CD4-positive, alpha-beta memory T cell (primary cell): ENCODE results near the gene ABCG2. TPM values are rescaled to one million over a fixed set of nuclear protein-coding genes. Genes with fewer than 3 reads are reported as not detected.
"Not testable (repeated sequence)": the region's sequence is repeated elsewhere in the genome, so short reads cannot be mapped to it uniquely, and the experiment has no call there.

Experiments used
- CTCF ChIA-PET: fragments of 350-600 bp; sonication (Branson Sonifier 250); formaldehyde crosslinking; loops from one replicate; lab custom pipeline; 2021; ENCODE audit warnings: inconsistent platforms; ENCODE audit not compliant: partially characterized antibody; lab: Charles Lee
- POLR2A ChIA-PET: fragments of 350-600 bp; sonication (Branson Sonifier 250); formaldehyde crosslinking; loops from one replicate; lab custom pipeline; 2021; ENCODE audit not compliant: partially characterized antibody; lab: Charles Lee
- DNase-seq, 5 donors: peaks; one replicate each; pipeline versions ENCODE4 v3.0.0 to v3.0.0-alpha.2; 2020 to 2022; ENCODE audit warnings: mixed read lengths in 1 of 5
- H3K27ac ChIP-seq: one replicate; pipeline ENCODE4 v1.7.0; 2013; ENCODE audit warnings: low read depth, low read length
- H3K27me3 ChIP-seq: 2 replicates; pipeline ENCODE4 v1.7.0; 2013; ENCODE audit warnings: mild to moderate bottlenecking, low read length, moderate library complexity; ENCODE audit not compliant: insufficient read depth
- H3K36me3 ChIP-seq: 2 replicates; pipeline ENCODE4 v1.7.0; 2013; ENCODE audit warnings: mild to moderate bottlenecking, low read length, moderate library complexity; ENCODE audit not compliant: insufficient read depth
- H3K4me1 ChIP-seq: 2 replicates; pipeline ENCODE4 v1.7.0; 2013; ENCODE audit warnings: mild to moderate bottlenecking, low read length, moderate library complexity; ENCODE audit not compliant: insufficient read depth
- H3K4me3 ChIP-seq, 2 donors: one replicate each; pipeline ENCODE4 v1.7.0; 2013; ENCODE audit warnings: low read length in 2 of 2, mild to moderate bottlenecking in 1 of 2
- H3K9me3 ChIP-seq, 2 donors: one replicate each; pipeline ENCODE4 v1.7.0; 2013; ENCODE audit warnings: low read length in 2 of 2, control low read depth in 1 of 2; ENCODE audit not compliant: control insufficient read depth in 1 of 2
- H3K27ac Mint-ChIP-seq, 7 donors: one replicate each; pipeline ENCODE4 v1.8.0; 2020 to 2021; ENCODE audit warnings: mixed read lengths in 7 of 7, mild to moderate bottlenecking in 6 of 7, inconsistent platforms in 3 of 7, moderate library complexity in 3 of 7
- H3K27me3 Mint-ChIP-seq, 2 donors: one replicate each; pipeline ENCODE4 v1.8.0; 2020 to 2021; ENCODE audit warnings: mixed read lengths in 2 of 2
- H3K36me3 Mint-ChIP-seq, 2 donors: one replicate each; pipeline ENCODE4 v1.8.0; 2020 to 2021; ENCODE audit warnings: mixed read lengths in 2 of 2, inconsistent platforms in 1 of 2, mild to moderate bottlenecking in 1 of 2
- H3K4me1 Mint-ChIP-seq, 4 donors: one replicate each; pipeline ENCODE4 v1.8.0; 2020 to 2021; ENCODE audit warnings: mixed read lengths in 4 of 4, mild to moderate bottlenecking in 1 of 4
- H3K4me3 Mint-ChIP-seq, 8 donors: one replicate each; pipeline ENCODE4 v1.8.0; 2020 to 2021; ENCODE audit warnings: mixed read lengths in 8 of 8, mild to moderate bottlenecking in 7 of 8, moderate library complexity in 6 of 8, inconsistent platforms in 3 of 8
- H3K9me3 Mint-ChIP-seq, 8 donors: one replicate each; pipeline ENCODE4 v1.8.0; 2020 to 2021; ENCODE audit warnings: mixed read lengths in 8 of 8, mild to moderate bottlenecking in 5 of 8, inconsistent platforms in 3 of 8, moderate library complexity in 1 of 8
- intact Hi-C: fragments of 100-400 bp; cut with micrococcal nuclease; formaldehyde crosslinking; loops from one replicate; pipeline ENCODE4 v1.15.1; 2023
- polyA plus RNA-seq, 2 donors: library from polyadenylated mRNA; unstranded; fragments of 300-500 nt; fragmentation: Illumina TruSeq; gene quantifications; one replicate each; pipeline ENCODE4 v1.2.3, GENCODE V29; 2021
- total RNA-seq, 2 experiments: library from RNA; stranded (reverse); gene quantifications; one replicate each; pipeline ENCODE4 v1.2.3, GENCODE V29; 2021

Gene ABCG2
- total and polyA plus RNA-seq, 4 experiments from 2014 or later: 0.44 to 1.4 (median 0.71) TPM

- no peak overlapping the region for H3K27ac ChIP-seq
- Mint-ChIP-seq H3K4me3 (no peak overlapping the region), H3K4me1 (no peaks in the 10 kb centered on the region), H3K9me3 (peaks cover 0 to 4% (median 0%) of the 10 kb centered on the region in 8 donors), H3K27ac (no peak overlapping the region), H3K27me3 (peaks cover 0 to 2% of the 10 kb centered on the region in 2 donors), H3K36me3 (no peaks in the 10 kb centered on the region)
- DNase-seq: no peak
- ChIA-PET CTCF (no interaction called here), POLR2A (no interaction called here)
- H3K36me3 ChIP-seq: no peaks in the 10 kb centered on the region
- H3K4me3 ChIP-seq: no peak overlapping the region
- H3K4me1 ChIP-seq: no peaks in the 10 kb centered on the region
- no peaks in the 10 kb centered on the region for H3K9me3 ChIP-seq
- no peaks in the 10 kb centered on the region for H3K27me3 ChIP-seq
- intact Hi-C loops: no loop called here
Measured at GRCh38 chr4:88135356-88135663, 23.1 kb downstream of the ABCG2 start.

GRCh38 chr4:88134536-88135355 is 23.7 kb downstream of the ABCG2 start:
- no peaks in the 10 kb centered on the region for H3K36me3 Mint-ChIP-seq
- peaks cover under 1 to 2% of the 10 kb centered on the region in 2 donors for H3K27me3 Mint-ChIP-seq
- intact Hi-C loops: no loop called here
- no peak overlapping the region for H3K27ac ChIP-seq
- H3K36me3 ChIP-seq: no peaks in the 10 kb centered on the region
- no peak overlapping the region for H3K4me3 Mint-ChIP-seq
- H3K4me1 Mint-ChIP-seq: no peaks in the 10 kb centered on the region
- no peak overlapping the region for H3K27ac Mint-ChIP-seq
- no peaks in the 10 kb centered on the region for H3K4me1 ChIP-seq
- CTCF ChIA-PET: interaction anchor here (0.6 kb wide), 1 partner anchor 21 kb away, joined by 3 read pairs; no protein-coding TSS in a partner anchor
- H3K27me3 ChIP-seq: no peaks in the 10 kb centered on the region
- H3K4me3 ChIP-seq: no peak overlapping the region
- POLR2A ChIA-PET: no interaction called here
- H3K9me3 Mint-ChIP-seq: peaks cover 0 to 4% (median 0%) of the 10 kb centered on the region in 8 donors
- H3K9me3 ChIP-seq: no peaks in the 10 kb centered on the region
- no peak for DNase-seq

- Mint-ChIP-seq H3K4me1 (no peaks in the 10 kb centered on the region), H3K9me3 (peaks cover 0 to 4% (median 0%) of the 10 kb centered on the region in 8 donors), H3K36me3 (no peaks in the 10 kb centered on the region), H3K4me3 (no peak overlapping the region), H3K27me3 (peaks cover 2% of the 10 kb centered on the region in 2 donors), H3K27ac (no peak overlapping the region)
- POLR2A ChIA-PET: no interaction called here
- no peaks in the 10 kb centered on the region for H3K4me1 ChIP-seq
- DNase-seq: no peak
- no peaks in the 10 kb centered on the region for H3K9me3 ChIP-seq
- H3K27me3 ChIP-seq: no peaks in the 10 kb centered on the region
- intact Hi-C loops: no loop called here
- no peak overlapping the region for H3K27ac ChIP-seq
- H3K36me3 ChIP-seq: no peaks in the 10 kb centered on the region
- H3K4me3 ChIP-seq: no peak overlapping the region
- CTCF ChIA-PET: interaction anchor here (0.6 kb wide), 1 partner anchor 22 kb away, joined by 3 read pairs; no protein-coding TSS in a partner anchor
Measured at GRCh38 chr4:88134111-88134510, 24.3 kb downstream of the ABCG2 start.

- H3K27ac ChIP-seq: no peak overlapping the region
- Mint-ChIP-seq H3K9me3 (peaks cover 0 to 7% (median 0%) of the 10 kb centered on the region in 8 donors), H3K4me1 (no peaks in the 10 kb centered on the region), H3K27ac (no peak overlapping the region), H3K4me3 (no peak overlapping the region), H3K36me3 (peaks cover 0 to under 1% of the 10 kb centered on the region in 2 donors), H3K27me3 (peaks cover 2% of the 10 kb centered on the region in 2 donors)
- no peaks in the 10 kb centered on the region for H3K27me3 ChIP-seq
- H3K4me3 ChIP-seq: no peak overlapping the region
- no peaks in the 10 kb centered on the region for H3K36me3 ChIP-seq
- DNase-seq: no peak
- ChIA-PET POLR2A (no interaction called here), CTCF (no interaction called here)
- H3K4me1 ChIP-seq: no peaks in the 10 kb centered on the region
- intact Hi-C loops: no loop called here
- H3K9me3 ChIP-seq: no peaks in the 10 kb centered on the region
Measured at GRCh38 chr4:88130544-88131305, 27.7 kb downstream of the ABCG2 start.

- Histone ChIP-seq H3K9me3 (no peaks in the 10 kb centered on the region), H3K27ac (no peak overlapping the region), H3K4me1 (no peaks in the 10 kb centered on the region), H3K27me3 (no peaks in the 10 kb centered on the region), H3K36me3 (no peaks in the 10 kb centered on the region), H3K4me3 (no peak overlapping the region)
- POLR2A ChIA-PET: no interaction called here
- DNase-seq: no peak
- no peak overlapping the region for H3K27ac Mint-ChIP-seq
- peaks cover 0 to 3% of the 10 kb centered on the region in 2 donors for H3K36me3 Mint-ChIP-seq
- H3K27me3 Mint-ChIP-seq: peaks cover 2 to 5% of the 10 kb centered on the region in 2 donors
- H3K4me3 Mint-ChIP-seq: no peak overlapping the region
- intact Hi-C loops: no loop called here
- H3K4me1 Mint-ChIP-seq: no peaks in the 10 kb centered on the region
- CTCF ChIA-PET: no interaction called here
- H3K9me3 Mint-ChIP-seq: peaks cover 0 to 7% (median 0%) of the 10 kb centered on the region in 8 donors
Measured at GRCh38 chr4:88130003-88130402, 28.4 kb downstream of the ABCG2 start.

- H3K27me3 Mint-ChIP-seq, H3K27ac Mint-ChIP-seq, POLR2A ChIA-PET, H3K4me3 ChIP-seq, intact Hi-C loops, H3K4me1 Mint-ChIP-seq, H3K4me3 Mint-ChIP-seq, H3K27ac ChIP-seq, DNase-seq, H3K27me3 ChIP-seq, H3K4me1 ChIP-seq, H3K9me3 ChIP-seq, H3K36me3 ChIP-seq, CTCF ChIA-PET: not testable (repeated sequence)
- Mint-ChIP-seq H3K36me3 (peaks cover 8 to 27% of the 10 kb centered on the region in 2 donors), H3K9me3 (peaks cover 5 to 37% (median 26%) of the 10 kb centered on the region in 8 donors)
Measured at GRCh38 chr4:88122260-88122659, 36.2 kb downstream of the ABCG2 start.

- intact Hi-C loops: no loop called here
- Histone ChIP-seq H3K4me1 (no peaks in the 10 kb centered on the region), H3K36me3 (no peaks in the 10 kb centered on the region), H3K27me3 (no peaks in the 10 kb centered on the region), H3K4me3 (no peak overlapping the region), H3K27ac (no peak overlapping the region), H3K9me3 (peaks cover 0 to 10% of the 10 kb centered on the region in 2 donors)
- no peak overlapping the region for H3K27ac Mint-ChIP-seq
- peaks cover 4 to 8% of the 10 kb centered on the region in 2 donors for H3K27me3 Mint-ChIP-seq
- H3K4me3 Mint-ChIP-seq: no peak overlapping the region
- CTCF ChIA-PET: no interaction called here
- DNase-seq: no peak
- POLR2A ChIA-PET: no interaction called here
- H3K4me1 Mint-ChIP-seq: no peaks in the 10 kb centered on the region
- H3K9me3 Mint-ChIP-seq: peaks cover 5 to 36% (median 26%) of the 10 kb centered on the region in 8 donors
- peaks cover 8 to 24% of the 10 kb centered on the region in 2 donors for H3K36me3 Mint-ChIP-seq
Measured at GRCh38 chr4:88119943-88120342, 38.5 kb downstream of the ABCG2 start.
